Motor neuron (in vitro differentiated cells): ENCODE results near the gene SLC7A9. TPM values are rescaled to one million over a fixed set of nuclear protein-coding genes. Genes with fewer than 3 reads are reported as not detected.

ENCODE experiments used
- ATAC-seq, 8 experiments: fragments of 200-7000 bp; cut with Tn5 transposase; replicated peaks in 6 of 8; 2 replicates each; pipeline ENCODE4 v1.8.0; 2021; ENCODE audit warnings: mild to moderate bottlenecking in 8 of 8, moderate library complexity in 8 of 8
- H3K27ac ChIP-seq, 2 donors: fragments of 250-450 bp; sonication (Bioruptor Pico); 2 replicates each; pipeline ENCODE4 v1.9.0; 2021; ENCODE audit warnings: antibody characterized with exemption in 2 of 2, mild to moderate bottlenecking in 2 of 2, moderate library complexity in 1 of 2
- H3K4me1 ChIP-seq, 2 donors: fragments of 250-450 bp; sonication (Bioruptor Pico); replicated peaks in 1 of 2; 2 replicates each; pipeline ENCODE4 v1.6.1; 2021; ENCODE audit warnings: antibody characterized with exemption in 2 of 2, mild to moderate bottlenecking in 2 of 2, moderate library complexity in 1 of 2
- H3K4me3 ChIP-seq, 5 donors: fragments of 250-450 bp; sonication (Bioruptor Pico); 2 replicates each; pipeline ENCODE4 v1.9.0; 2021; ENCODE audit warnings: antibody characterized with exemption in 5 of 5, mild to moderate bottlenecking in 5 of 5, moderate library complexity in 4 of 5
- WGBS, 10 experiments: fragments of 450-650 bp; shearing (Covaris generic); methylation state at CpG; one replicate each; pipeline ENCODE4 v1.0.0; 2022; 5-methylcytosine and 5-hydroxymethylcytosine counted together
- in situ Hi-C, 9 experiments: fragments of 400-800 bp; cut with MboI; loops; one replicate each; pipeline ENCODE4 v1.15.0; 2021; ENCODE audit warnings: low sequenced_read_pairs in 9 of 9, low pct_unique_long_range_greater_than_20kb in 2 of 9; ENCODE audit not compliant: unreplicated experiment in 9 of 9
- total RNA-seq, 8 experiments: library from RNA; unstranded; fragments of 300-600 nt; gene quantifications; 2 replicates each; pipeline versions ENCODE4 v1.2.3 to v1.2.4, GENCODE V29; 2022

The SLC7A9 gene
- total RNA-seq, result under 1 TPM in 7 of 8 experiments, not detected in 1; 0.21 to 0.78 (median 0.46) TPM

DNA sequence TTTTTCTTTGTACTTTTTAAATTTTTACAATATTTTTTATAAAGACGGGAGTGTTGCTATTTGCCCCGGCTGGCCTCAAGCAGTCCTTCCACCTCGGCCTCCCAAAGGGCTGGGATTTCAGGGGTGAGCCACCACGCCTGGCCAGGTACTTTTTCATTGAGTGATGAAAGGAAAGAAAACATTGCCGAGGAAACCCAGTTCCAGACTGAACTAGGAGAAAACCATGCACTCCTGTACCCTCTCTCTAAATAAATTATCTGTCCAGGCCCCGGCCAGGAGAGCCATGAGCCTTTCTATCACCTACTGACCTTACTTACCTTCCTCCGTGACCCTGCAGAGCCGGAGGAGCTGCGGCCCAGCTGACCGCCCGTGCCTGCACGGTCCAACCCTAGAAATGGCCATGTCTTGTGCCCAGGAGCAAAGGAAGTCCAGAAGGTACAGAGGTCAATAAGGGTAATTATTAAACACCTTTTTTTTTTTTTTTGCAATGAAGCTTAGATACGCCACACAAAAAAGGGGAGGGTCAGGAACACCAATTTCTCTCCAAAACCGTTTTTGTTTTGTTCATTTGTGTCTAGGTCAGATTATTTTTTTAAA is at the start of gene SLC7A9:
SLC7A9 (minus strand) TSS at position 399 of the 597 bp plus-strand sequence. CDS start 1,233 bp downstream, outside the sequence.
- Histone ChIP-seq H3K4me1 (no peaks in the 10 kb centered on the region), H3K27ac (no peak within 1 kb of the TSS), H3K4me3 (no peak within 1 kb of the TSS)
- in situ Hi-C loops, result no loop called here
- 29 to 100% (median 78%) methylated on average over 1 to 13 of the region's 14 CpGs for WGBS, 10 experiments
- no peak for ATAC-seq

DNA sequence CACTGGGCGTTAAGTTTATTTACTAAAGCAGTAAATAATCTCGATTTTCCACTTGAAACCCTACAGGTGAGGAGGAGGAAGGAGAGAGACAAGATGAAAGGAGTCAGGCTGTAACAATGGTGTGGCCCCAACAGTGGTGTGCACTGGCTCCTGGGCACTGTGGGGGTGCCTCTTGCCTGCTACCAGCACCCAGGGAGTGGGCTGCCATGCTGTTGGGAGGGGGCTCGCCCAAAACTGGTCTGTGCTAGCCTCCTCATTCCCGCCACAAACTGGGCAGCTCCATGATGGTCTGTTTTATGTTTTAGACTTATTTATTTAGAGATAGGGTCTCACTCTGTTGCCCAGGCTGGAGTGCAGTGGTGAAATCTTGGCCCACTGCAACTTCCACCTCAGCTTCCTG is 49.8 kb upstream of the SLC7A9 start:
- Histone ChIP-seq H3K4me1 (peaks cover 0 to 5% of the 10 kb centered on the region in 2 donors), H3K27ac (no peak overlapping the region), H3K4me3 (no peak overlapping the region)
- no peak for ATAC-seq
- in situ Hi-C loops, result no loop called here
- 50 to 100% (median 100%) methylated on average over 1 to 2 of the region's 4 CpGs; no CpG with 5 or more reads in 6 of the 10 experiments for WGBS, 10 experiments

DNA sequence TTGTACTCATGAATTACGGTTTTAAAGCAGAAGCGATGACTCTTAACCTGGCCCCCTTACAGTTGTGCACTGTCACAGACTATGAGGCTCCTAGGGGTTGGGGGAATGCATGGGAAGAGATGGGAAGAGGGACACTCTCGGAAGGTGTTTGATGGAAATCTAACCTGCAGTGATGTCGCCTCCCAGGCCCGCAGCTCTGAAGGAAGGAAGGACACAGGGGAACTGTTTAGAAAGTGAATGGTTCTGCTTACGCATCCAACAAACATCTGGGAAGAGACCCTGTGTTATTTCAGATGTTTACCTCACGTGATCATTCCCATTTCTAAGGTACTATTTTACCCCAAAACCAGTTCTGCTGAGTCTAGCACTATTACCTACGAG is 48.0 kb upstream of the SLC7A9 start:
- Histone ChIP-seq H3K4me1 (peaks cover 0 to 5% of the 10 kb centered on the region in 2 donors), H3K27ac (no peak overlapping the region), H3K4me3 (no peak overlapping the region)
- ATAC-seq, result no peak
- WGBS, 10 experiments, result 76 to 100% (median 97%) methylated on average over 1 to 8 of the region's 8 CpGs; no CpG with 5 or more reads in 1 of the 10 experiments
- in situ Hi-C loops, result no loop called here

DNA sequence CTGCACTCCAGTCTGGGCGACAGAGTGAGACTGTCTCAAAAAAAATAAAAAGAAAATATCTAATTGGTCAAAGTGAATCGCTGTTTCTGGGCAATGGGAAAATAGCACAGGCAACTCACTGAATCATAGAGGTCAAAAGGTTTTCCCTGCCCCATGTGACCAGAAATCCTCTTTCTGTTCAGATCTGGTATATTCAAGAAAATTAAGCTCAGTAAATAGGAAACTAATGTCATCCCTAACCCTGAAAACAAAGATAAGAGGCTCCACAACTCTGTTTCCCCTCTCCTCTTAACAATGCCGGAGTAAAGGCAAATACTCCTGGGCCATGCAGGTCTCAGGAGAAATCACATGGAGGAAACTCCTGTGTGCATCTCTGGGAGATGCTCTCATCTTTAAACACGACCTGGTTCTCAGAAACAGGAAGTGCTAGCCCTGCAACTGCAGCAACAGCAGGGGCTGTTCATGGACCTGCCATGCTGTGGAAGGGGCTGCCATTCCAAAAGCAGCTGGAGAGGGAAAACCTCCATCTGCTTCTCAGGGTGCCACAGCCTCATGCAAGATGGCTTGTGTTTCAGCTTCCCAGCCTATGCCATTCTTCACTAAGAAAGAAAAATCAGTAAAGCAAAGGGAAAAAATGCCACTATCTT is 47.5 kb upstream of the SLC7A9 start:
- in situ Hi-C loops, result no loop called here
- H3K4me1 ChIP-seq, result peaks cover 0 to 5% of the 10 kb centered on the region in 2 donors
- no peak overlapping the region for H3K4me3 ChIP-seq
- H3K27ac ChIP-seq, result no peak overlapping the region
- no peak for ATAC-seq
- WGBS, 10 experiments, result 0 to 92% (median 79%) methylated on average over 1 to 3 of the region's 4 CpGs; no CpG with 5 or more reads in 4 of the 10 experiments

DNA sequence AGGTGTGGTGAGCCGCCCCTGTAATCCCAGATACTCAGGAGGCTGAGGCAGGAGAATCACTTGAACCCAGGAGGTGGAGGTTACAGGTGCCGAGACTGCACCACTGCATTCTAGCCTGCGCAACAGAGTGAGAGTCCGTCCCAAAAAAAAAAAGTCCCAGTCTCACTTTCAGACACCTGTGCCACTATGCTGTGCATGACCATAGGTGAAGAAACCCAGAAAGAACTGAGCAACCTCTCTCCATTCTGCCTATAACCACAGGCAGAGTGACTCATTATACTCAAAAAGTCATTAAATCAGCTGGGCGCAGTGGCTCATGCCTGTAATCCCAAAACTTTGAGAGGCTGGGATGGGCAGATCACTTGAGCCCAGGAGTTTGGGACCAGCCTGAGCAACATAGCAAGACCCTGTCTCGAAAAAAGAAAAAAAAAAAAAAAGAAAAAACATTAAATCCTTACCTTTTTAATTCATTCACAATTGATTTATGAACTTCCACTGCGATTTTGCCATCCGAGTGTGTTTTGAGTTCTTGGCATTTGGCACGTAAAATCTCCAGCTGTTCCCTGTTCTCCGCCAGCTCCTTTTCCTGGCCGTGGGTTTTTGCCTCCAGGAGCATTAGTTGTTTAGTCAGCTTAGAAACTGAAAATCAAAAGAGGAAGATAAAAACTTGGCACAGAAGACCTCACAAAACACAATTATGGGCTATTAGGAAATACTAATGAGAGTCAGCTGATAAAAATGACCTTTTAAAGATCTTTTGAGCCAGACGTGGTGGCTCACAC is 45.5 kb upstream of the SLC7A9 start:
- H3K4me3 ChIP-seq, result no peak overlapping the region
- peaks cover 0 to 5% of the 10 kb centered on the region in 2 donors for H3K4me1 ChIP-seq
- no peak for ATAC-seq
- 57 to 100% (median 80%) methylated on average over 1 to 7 of the region's 12 CpGs; no CpG with 5 or more reads in 1 of the 10 experiments for WGBS, 10 experiments
- H3K27ac ChIP-seq, result no peak overlapping the region
- in situ Hi-C loops, result no loop called here

DNA sequence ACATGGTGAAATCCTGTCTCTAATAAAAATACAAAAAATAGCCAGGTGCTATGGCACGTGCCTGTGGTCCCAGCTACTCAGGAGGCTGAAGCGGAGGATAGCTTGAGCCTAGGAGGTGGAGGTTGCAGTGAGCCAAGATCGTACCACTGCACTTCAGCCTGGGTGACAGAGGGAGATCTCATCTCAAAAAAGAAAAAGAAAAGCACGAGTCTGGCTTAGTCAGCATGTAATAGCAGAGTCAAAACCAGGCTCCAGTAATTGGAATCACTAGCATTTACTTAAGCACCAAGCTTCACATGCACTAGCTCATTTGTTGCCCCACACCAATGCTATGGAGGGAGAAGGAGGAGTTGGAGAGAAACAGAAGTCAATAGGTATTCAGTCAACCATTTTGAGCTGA is 41.9 kb upstream of the SLC7A9 start:
- 92 to 100% (median 94%) methylated on average over 1 to 4 of the region's 4 CpGs; no CpG with 5 or more reads in 3 of the 10 experiments for WGBS, 10 experiments
- in situ Hi-C loops, result no loop called here
- no peak overlapping the region for H3K4me3 ChIP-seq
- no peaks in the 10 kb centered on the region for H3K4me1 ChIP-seq
- no peak for ATAC-seq
- no peak overlapping the region for H3K27ac ChIP-seq

DNA sequence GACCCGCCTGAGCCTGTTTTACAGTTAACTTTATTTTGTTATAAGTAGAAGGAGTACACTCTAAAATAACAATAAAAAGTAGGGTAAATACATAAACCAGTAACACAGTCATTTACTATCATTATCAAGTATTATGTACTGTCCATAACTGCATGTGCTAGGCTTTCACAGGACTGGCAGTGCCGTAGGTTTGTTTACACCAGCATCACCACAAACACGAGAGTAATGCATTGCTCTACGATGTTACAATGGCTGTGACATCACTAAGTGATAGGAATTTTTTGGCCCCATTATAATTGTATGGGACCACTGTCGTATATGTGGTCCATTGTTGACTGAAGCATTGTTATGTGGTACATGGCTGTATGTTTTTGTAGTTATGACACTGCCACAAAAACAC is 41.3 kb upstream of the SLC7A9 start:
- no peak for ATAC-seq
- Histone ChIP-seq H3K4me3 (no peak overlapping the region), H3K27ac (no peak overlapping the region), H3K4me1 (no peaks in the 10 kb centered on the region)
- in situ Hi-C loops, result no loop called here
- WGBS, 10 experiments, result 57 to 100% (median 95%) methylated on average over 2 to 5 of the region's 5 CpGs; no CpG with 5 or more reads in 3 of the 10 experiments

DNA sequence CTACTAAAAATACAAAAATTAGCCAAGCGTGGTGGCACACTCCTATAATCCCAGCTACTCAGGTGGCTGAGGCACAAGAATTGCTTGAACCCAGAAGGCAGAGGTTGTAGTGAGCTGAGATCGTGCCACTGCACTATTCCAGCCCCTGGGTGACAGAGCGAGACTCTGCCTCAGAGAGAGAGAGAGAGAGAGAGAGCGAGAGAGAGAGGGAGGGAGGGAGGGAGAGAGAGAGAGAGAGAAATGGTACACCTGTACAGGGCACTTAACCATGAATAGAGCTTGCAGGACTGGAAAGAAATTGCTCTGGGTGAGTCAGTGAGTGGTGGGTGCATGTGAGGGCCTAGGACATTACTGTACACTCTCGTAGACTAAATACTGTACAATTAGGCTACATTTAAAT is 40.5 kb upstream of the SLC7A9 start:
- WGBS, 10 experiments, result 90 to 100% (median 100%) methylated on average over 1 to 5 of the region's 5 CpGs; no CpG with 5 or more reads in 2 of the 10 experiments
- H3K4me1 ChIP-seq, result no peaks in the 10 kb centered on the region
- in situ Hi-C loops, result no loop called here
- H3K4me3 ChIP-seq, result no peak overlapping the region
- no peak for ATAC-seq
- no peak overlapping the region for H3K27ac ChIP-seq

DNA sequence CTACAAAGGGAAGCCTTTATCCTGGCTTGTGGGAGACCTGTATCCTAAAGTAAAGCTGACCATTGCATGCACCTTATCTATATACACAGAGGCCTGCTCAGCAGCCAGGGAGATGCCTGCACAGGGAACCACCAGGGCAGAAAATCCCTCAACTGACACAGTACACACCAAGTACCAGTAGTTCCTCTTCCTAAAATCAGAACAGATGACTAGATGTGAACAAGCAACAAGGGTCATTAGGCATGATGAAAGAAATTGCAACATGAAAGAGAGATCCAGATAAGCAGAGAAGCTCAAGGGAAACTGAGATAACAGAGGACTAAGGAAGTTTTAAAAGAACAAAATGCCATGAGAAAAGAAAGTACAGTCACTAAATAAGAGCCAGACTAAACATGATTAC is 39.7 kb upstream of the SLC7A9 start:
- no peak overlapping the region for H3K27ac ChIP-seq
- no peaks in the 10 kb centered on the region for H3K4me1 ChIP-seq
- no peak for ATAC-seq
- in situ Hi-C loops, result no loop called here
- no peak overlapping the region for H3K4me3 ChIP-seq

DNA sequence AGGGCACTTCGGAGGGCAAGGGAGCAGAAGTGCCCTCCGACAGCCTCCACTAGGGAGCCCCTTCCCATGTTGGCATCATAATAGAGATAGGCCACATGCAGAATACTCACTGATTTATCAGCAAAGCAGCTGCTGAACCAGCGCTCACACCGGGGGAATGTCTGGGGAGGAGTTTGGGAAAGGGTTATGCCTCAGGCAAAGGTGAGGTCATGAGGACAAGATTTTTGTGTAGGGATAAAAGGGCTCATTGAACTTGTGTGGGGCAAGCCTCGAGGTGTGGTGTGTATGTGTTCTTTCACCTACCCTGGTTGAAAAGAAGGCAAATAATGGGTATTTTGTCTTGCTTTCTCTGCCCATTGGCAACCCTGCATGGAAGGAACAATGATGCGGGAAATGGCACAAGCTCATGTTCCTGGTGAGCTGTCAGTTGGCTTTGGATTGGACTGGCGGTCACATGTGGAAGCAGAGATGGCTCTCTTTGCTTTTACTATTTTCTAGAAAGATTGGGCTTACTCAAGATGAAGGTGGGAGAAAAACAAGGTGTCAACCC is 39.1 kb upstream of the SLC7A9 start:
- Histone ChIP-seq H3K4me3 (no peak overlapping the region), H3K27ac (no peak overlapping the region), H3K4me1 (no peaks in the 10 kb centered on the region)
- in situ Hi-C loops, result no loop called here
- ATAC-seq, result no peak
- 83 to 100% (median 93%) methylated on average over 1 to 5 of the region's 7 CpGs; no CpG with 5 or more reads in 2 of the 10 experiments for WGBS, 10 experiments

DNA sequence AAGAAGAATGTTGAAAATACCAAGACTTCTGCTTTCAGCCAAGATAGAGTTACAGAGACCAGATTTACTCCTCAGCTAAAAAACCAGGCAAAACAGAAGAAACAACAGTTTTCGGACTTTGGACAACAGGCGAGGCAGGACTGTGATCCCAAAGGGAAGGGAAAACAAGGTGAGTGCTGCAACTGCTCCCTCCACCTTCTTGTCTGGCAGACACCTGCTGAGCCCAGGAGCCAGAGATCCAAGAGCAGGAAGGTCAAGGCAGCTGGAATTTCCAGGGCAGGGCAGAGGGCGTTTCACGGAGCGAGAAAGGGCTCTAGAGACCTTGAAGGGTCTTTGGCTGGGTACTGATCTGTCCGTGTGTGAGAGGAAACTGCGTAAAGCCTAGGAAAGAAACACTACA is 32.9 kb upstream of the SLC7A9 start:
- ATAC-seq, result no peak
- no peak overlapping the region for H3K27ac ChIP-seq
- H3K4me1 ChIP-seq, result no peaks in the 10 kb centered on the region
- in situ Hi-C loops, result no loop called here
- WGBS, 10 experiments, result 71 to 100% (median 92%) methylated on average over 1 to 7 of the region's 7 CpGs
- no peak overlapping the region for H3K4me3 ChIP-seq

DNA sequence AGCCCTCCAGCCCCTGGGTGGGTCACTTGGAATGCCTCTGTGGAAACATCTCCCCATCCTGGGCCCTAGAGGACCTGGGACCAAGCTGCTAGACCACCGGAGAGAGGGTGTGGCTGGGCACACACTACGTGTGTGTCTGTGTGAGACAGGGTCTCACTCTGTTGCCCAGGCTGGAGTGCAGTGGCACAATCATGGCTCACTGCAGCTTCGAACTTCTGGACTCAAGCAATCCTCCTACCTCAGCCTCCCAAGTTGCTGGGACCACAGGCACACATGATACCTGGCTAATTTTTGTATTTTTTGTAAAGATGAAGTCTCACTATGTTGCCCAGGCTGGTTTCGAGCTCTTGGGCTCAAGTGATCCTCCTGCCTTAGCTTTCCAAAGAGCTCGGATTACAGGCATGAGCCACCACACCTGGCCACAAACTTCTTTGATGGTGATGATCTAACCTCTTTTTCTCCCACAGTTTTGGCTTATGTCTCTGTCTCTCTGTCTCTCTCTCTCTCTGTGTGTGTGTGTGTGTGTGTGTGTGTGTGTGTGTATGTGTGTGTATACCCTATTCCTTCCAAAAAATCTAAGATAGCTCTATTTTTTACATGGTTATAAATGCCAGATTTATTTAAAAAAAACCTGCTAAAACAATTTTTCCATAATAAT is 32.1 kb upstream of the SLC7A9 start:
- WGBS, 10 experiments, result 88 to 97% (median 95%) methylated on average over 3 to 4 of the region's 5 CpGs; no CpG with 5 or more reads in 7 of the 10 experiments
- in situ Hi-C loops, result no loop called here
- ATAC-seq, result no peak
- Histone ChIP-seq H3K4me1 (no peaks in the 10 kb centered on the region), H3K27ac (no peak overlapping the region), H3K4me3 (no peak overlapping the region)
